A549 (cell line): Measurements from ENCODE around the gene UBE2E2.

Source experiments
- EP300 ChIP-seq, 2 experiments: fragments of >200 bp; sonication (Bioruptor Twin); formaldehyde crosslinking; IDR thresholded peaks; 2 replicates in 1 of 2; 3 replicates in 1 of 2; pipeline ENCODE4 v1.6.1; 2016 to 2017
- JUN ChIP-seq, 2 experiments: fragments of >200 bp; sonication (Bioruptor Twin); formaldehyde crosslinking; IDR thresholded peaks; 2 replicates in 1 of 2; 3 replicates in 1 of 2; pipeline ENCODE4 v1.6.1; 2016 to 2017
- JUNB ChIP-seq: fragments of >200 bp; sonication (Bioruptor Twin); formaldehyde crosslinking; IDR thresholded peaks from 2 replicates; pipeline ENCODE4 v1.6.1; 2016
- KDM1A ChIP-seq: fragments of 200-600 bp; sonication (generic); IDR thresholded peaks from 2 replicates; pipeline ENCODE4 v1.6.1; 2016; ENCODE audit warnings: low read depth, mild to moderate bottlenecking
- SREBF2 ChIP-seq: fragments of 450-650 bp; IDR thresholded peaks from 2 replicates; pipeline ENCODE4 v1.6.1; 2014; ENCODE audit warnings: mild to moderate bottlenecking, moderate library complexity
- TF ChIP-seq, protein P1 (sequence below): fragments of >200 bp; sonication (Bioruptor Twin); formaldehyde crosslinking; IDR thresholded peaks from 3 replicates; pipeline ENCODE4 v1.5.1; 2016
- TF ChIP-seq, protein P2 (sequence below): fragments of >200 bp; sonication (Bioruptor Twin); formaldehyde crosslinking; IDR thresholded peaks from 2 replicates; pipeline ENCODE4 v1.6.1; 2016
- TF ChIP-seq, protein P3 (sequence below): fragments of 200-600 bp; sonication (generic); IDR thresholded peaks from 2 replicates; pipeline ENCODE4 v1.6.1; 2016; ENCODE audit warnings: antibody characterized with exemption, mild to moderate bottlenecking, moderate library complexity

DNA sequence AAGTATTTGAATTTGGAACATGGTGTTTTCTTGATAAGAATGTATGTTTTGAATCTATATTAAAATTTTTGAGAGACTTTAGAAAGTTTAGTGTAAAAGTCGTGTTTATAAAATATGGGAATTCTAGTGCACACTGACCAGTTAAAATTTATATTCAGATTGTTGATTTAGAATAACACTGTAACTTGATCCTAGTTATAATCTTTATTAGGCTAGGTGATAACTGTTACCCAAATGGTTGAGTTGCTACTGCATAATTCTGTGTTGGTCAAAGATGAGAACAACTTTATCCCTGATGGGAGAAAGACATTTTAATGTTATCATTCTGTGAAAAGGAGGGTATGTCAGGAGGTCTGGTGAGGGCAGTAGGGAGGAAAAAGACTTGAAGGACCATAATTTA is 249.3 kb downstream of the UBE2E2 start:
- TF ChIP-seq, protein P1, sequence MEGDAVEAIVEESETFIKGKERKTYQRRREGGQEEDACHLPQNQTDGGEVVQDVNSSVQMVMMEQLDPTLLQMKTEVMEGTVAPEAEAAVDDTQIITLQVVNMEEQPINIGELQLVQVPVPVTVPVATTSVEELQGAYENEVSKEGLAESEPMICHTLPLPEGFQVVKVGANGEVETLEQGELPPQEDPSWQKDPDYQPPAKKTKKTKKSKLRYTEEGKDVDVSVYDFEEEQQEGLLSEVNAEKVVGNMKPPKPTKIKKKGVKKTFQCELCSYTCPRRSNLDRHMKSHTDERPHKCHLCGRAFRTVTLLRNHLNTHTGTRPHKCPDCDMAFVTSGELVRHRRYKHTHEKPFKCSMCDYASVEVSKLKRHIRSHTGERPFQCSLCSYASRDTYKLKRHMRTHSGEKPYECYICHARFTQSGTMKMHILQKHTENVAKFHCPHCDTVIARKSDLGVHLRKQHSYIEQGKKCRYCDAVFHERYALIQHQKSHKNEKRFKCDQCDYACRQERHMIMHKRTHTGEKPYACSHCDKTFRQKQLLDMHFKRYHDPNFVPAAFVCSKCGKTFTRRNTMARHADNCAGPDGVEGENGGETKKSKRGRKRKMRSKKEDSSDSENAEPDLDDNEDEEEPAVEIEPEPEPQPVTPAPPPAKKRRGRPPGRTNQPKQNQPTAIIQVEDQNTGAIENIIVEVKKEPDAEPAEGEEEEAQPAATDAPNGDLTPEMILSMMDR, result no peak
- no peak for TF ChIP-seq KDM1A
- TF ChIP-seq EP300 (IDR thresholded peaks at IDR 0.05), result no peak
- TF ChIP-seq JUNB, result no peak
- TF ChIP-seq SREBF2, result no peak
- TF ChIP-seq, protein P2, sequence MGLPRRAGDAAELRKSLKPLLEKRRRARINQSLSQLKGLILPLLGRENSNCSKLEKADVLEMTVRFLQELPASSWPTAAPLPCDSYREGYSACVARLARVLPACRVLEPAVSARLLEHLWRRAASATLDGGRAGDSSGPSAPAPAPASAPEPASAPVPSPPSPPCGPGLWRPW, result no peak
- TF ChIP-seq, protein P3, sequence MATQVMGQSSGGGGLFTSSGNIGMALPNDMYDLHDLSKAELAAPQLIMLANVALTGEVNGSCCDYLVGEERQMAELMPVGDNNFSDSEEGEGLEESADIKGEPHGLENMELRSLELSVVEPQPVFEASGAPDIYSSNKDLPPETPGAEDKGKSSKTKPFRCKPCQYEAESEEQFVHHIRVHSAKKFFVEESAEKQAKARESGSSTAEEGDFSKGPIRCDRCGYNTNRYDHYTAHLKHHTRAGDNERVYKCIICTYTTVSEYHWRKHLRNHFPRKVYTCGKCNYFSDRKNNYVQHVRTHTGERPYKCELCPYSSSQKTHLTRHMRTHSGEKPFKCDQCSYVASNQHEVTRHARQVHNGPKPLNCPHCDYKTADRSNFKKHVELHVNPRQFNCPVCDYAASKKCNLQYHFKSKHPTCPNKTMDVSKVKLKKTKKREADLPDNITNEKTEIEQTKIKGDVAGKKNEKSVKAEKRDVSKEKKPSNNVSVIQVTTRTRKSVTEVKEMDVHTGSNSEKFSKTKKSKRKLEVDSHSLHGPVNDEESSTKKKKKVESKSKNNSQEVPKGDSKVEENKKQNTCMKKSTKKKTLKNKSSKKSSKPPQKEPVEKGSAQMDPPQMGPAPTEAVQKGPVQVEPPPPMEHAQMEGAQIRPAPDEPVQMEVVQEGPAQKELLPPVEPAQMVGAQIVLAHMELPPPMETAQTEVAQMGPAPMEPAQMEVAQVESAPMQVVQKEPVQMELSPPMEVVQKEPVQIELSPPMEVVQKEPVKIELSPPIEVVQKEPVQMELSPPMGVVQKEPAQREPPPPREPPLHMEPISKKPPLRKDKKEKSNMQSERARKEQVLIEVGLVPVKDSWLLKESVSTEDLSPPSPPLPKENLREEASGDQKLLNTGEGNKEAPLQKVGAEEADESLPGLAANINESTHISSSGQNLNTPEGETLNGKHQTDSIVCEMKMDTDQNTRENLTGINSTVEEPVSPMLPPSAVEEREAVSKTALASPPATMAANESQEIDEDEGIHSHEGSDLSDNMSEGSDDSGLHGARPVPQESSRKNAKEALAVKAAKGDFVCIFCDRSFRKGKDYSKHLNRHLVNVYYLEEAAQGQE, result no peak
- TF ChIP-seq JUN (IDR thresholded peaks at IDR 0.05), result no peak
